HepG2 (cell line): ENCODE measurements around the gene PFKM.

Experiments used
- ATF2 ChIP-seq: sonication (generic); formaldehyde crosslinking; IDR thresholded peaks from 2 replicates; pipeline ENCODE4 v1.4.0; 2020; ENCODE audit warnings: missing genetic modification reagents
- CREB1 ChIP-seq, 2 experiments: fragments of 450-650 bp in 1 of 2; IDR thresholded peaks; 2 replicates each; pipeline ENCODE4 v1.6.1; 2016 to 2017; ENCODE audit warnings: control low read depth in 1 of 2, mild to moderate bottlenecking in 1 of 2, missing compliant biosample characterization in 1 of 2, missing genetic modification characterization in 1 of 2
- DR1 ChIP-seq: sonication (generic); formaldehyde crosslinking; IDR thresholded peaks from 2 replicates; pipeline ENCODE4 v1.8.0; 2021; ENCODE audit warnings: mild to moderate bottlenecking, missing genetic modification reagents, inconsistent platforms
- JARID2 ChIP-seq: sonication (generic); formaldehyde crosslinking; IDR thresholded peaks from 2 replicates; pipeline ENCODE4 v1.8.1; 2023; ENCODE audit warnings: missing genetic modification reagents, inconsistent platforms; ENCODE audit not compliant: insufficient replicate concordance
- MIXL1 ChIP-seq: IDR thresholded peaks from 2 replicates; pipeline ENCODE4 v1.6.1; 2016
- NCOA2 ChIP-seq: sonication (generic); formaldehyde crosslinking; IDR thresholded peaks from 2 replicates; pipeline ENCODE4 v1.8.0; 2022; ENCODE audit warnings: inconsistent platforms
- PHB2 ChIP-seq: fragments of 450-650 bp; IDR thresholded peaks from 2 replicates; pipeline ENCODE4 v1.6.1; 2018; ENCODE audit not compliant: partially characterized antibody
- SMARCE1 ChIP-seq: fragments of 450-650 bp; IDR thresholded peaks from 2 replicates; pipeline ENCODE4 v1.6.1; 2017; ENCODE audit warnings: borderline replicate concordance
- USF2 ChIP-seq, 2 experiments: sonication (generic) in 1 of 2; formaldehyde crosslinking in 1 of 2; IDR thresholded peaks; 2 replicates each; pipeline versions ENCODE4 v1.5.1 to v1.6.1; 2011 to 2020; ENCODE audit warnings: borderline replicate concordance in 1 of 2, low read depth in 1 of 2, low read length in 1 of 2, mild to moderate bottlenecking in 1 of 2, missing genetic modification reagents in 1 of 2, moderate library complexity in 1 of 2
- ZNF414 ChIP-seq: sonication (generic); formaldehyde crosslinking; IDR thresholded peaks from 2 replicates; pipeline ENCODE4 v1.5.0; 2020; ENCODE audit warnings: missing genetic modification reagents
- ZNF44 ChIP-seq: sonication (generic); formaldehyde crosslinking; IDR thresholded peaks from 2 replicates; pipeline ENCODE4 v1.5.1; 2020; ENCODE audit warnings: mild to moderate bottlenecking, missing genetic modification reagents
- TF ChIP-seq, protein P1 (sequence below): sonication (generic); formaldehyde crosslinking; IDR thresholded peaks from 2 replicates; pipeline ENCODE4 v1.4.0; 2020; ENCODE audit warnings: missing genetic modification reagents
- TF ChIP-seq, protein P2 (sequence below): sonication (generic); formaldehyde crosslinking; conservative IDR thresholded peaks from 2 replicates; pipeline ENCODE4 v1.8.0; 2022; ENCODE audit warnings: low read depth, missing genetic modification reagents
- TF ChIP-seq, protein P3 (sequence below): sonication (generic); formaldehyde crosslinking; IDR thresholded peaks from 2 replicates; pipeline ENCODE4 v1.5.0; 2020; ENCODE audit warnings: mild to moderate bottlenecking, missing genetic modification reagents, moderate library complexity

DNA sequence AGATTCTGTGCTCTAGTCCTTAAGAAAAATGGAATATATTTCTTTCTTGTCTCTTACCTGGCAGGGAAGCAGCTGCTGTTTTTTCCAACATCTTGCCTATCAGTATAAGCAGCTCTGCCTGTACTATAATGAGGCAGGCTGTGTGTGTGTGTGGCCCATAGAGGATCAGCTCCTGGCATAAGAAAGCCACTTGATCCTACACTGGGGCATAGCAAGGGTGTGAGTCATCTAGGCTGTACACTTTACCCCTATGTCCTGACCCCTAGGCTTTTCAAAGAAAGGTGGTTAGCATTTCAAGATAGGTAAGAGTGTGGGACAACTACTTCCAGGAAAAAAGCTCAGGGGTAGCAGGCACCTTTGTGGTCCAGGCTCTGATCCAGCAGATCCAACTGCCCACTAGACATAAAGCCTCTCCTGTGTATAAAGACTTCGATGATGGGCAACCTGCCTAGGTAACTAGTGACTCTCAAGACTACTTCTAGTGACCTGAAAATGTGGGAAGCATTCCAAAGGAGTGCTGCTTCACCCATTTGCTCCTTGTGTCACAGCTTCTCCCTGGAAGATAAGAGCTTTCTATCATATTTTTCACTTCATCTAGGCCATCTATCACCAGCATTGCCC is 8.4 kb upstream of the PFKM start:
- no peak for TF ChIP-seq MIXL1 (CRISPR knock-in tag)
- no peak for TF ChIP-seq CREB1 (IDR thresholded peaks at IDR 0.05)
- no peak for TF ChIP-seq CREB1 (CRISPR knock-in tag; IDR thresholded peaks at IDR 0.05)
- TF ChIP-seq SMARCE1, result no peak
- TF ChIP-seq PHB2, result no peak
- no peak for TF ChIP-seq ZNF414 (CRISPR knock-in tag)
- no peak for TF ChIP-seq JARID2 (CRISPR knock-in tag)
- no peak for TF ChIP-seq DR1
- TF ChIP-seq NCOA2 (CRISPR knock-in tag), result no peak
- TF ChIP-seq, protein P1, sequence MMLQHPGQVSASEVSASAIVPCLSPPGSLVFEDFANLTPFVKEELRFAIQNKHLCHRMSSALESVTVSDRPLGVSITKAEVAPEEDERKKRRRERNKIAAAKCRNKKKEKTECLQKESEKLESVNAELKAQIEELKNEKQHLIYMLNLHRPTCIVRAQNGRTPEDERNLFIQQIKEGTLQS, result no peak
- TF ChIP-seq, protein P2, sequence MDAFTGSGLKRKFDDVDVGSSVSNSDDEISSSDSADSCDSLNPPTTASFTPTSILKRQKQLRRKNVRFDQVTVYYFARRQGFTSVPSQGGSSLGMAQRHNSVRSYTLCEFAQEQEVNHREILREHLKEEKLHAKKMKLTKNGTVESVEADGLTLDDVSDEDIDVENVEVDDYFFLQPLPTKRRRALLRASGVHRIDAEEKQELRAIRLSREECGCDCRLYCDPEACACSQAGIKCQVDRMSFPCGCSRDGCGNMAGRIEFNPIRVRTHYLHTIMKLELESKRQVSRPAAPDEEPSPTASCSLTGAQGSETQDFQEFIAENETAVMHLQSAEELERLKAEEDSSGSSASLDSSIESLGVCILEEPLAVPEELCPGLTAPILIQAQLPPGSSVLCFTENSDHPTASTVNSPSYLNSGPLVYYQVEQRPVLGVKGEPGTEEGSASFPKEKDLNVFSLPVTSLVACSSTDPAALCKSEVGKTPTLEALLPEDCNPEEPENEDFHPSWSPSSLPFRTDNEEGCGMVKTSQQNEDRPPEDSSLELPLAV (CRISPR knock-in tag), result no peak
- TF ChIP-seq ZNF44 (CRISPR knock-in tag), result no peak
- TF ChIP-seq, protein P3, sequence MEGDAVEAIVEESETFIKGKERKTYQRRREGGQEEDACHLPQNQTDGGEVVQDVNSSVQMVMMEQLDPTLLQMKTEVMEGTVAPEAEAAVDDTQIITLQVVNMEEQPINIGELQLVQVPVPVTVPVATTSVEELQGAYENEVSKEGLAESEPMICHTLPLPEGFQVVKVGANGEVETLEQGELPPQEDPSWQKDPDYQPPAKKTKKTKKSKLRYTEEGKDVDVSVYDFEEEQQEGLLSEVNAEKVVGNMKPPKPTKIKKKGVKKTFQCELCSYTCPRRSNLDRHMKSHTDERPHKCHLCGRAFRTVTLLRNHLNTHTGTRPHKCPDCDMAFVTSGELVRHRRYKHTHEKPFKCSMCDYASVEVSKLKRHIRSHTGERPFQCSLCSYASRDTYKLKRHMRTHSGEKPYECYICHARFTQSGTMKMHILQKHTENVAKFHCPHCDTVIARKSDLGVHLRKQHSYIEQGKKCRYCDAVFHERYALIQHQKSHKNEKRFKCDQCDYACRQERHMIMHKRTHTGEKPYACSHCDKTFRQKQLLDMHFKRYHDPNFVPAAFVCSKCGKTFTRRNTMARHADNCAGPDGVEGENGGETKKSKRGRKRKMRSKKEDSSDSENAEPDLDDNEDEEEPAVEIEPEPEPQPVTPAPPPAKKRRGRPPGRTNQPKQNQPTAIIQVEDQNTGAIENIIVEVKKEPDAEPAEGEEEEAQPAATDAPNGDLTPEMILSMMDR (CRISPR knock-in tag), result no peak
- TF ChIP-seq ATF2 (CRISPR knock-in tag), result no peak
- TF ChIP-seq USF2 (IDR thresholded peaks at IDR 0.05; ENCODE audit: low read depth, low read length), result no peak
- no peak for TF ChIP-seq USF2 (CRISPR knock-in tag; IDR thresholded peaks at IDR 0.05; ENCODE audit: borderline replicate concordance)
